ENCODE data around the gene CLEC9A.
"Not testable (repeated sequence)": the region's sequence is repeated elsewhere in the genome, so short reads cannot be mapped to it uniquely, and the experiment has no call there.

The CLEC9A gene

GRCh38 chr12:10030446-10030845, at the start of gene CLEC9A:
Gene CLEC9A, plus strand, starts transcription at chr12:10030682. Its CDS starts 22,006 bp downstream, at chr12:10052688.
- no peak for DNase-seq

- DNase-seq: no peak
Observed at GRCh38 chr12:9991876-9992275, 38.6 kb upstream of the CLEC9A start.

- DNase-seq: no peak
Observed at GRCh38 chr12:9992296-9992695, 38.2 kb upstream of the CLEC9A start.

GRCh38 chr12:9999016-9999415, 31.5 kb upstream of the CLEC9A start, which contains the start of gene CLEC1B:
Gene CLEC1B, minus strand, starts transcription at chr12:9999121. Its CDS starts 21 bp downstream, at chr12:9999100.
- no peak for DNase-seq

GRCh38 chr12:10001171-10001776, 29.2 kb upstream of the CLEC9A start:
- no peak for DNase-seq

- no peak for DNase-seq
Observed at GRCh38 chr12:10012630-10013330, 17.7 kb upstream of the CLEC9A start.

GRCh38 chr12:10015450-10015849, 15.0 kb upstream of the CLEC9A start:
- no peak for DNase-seq

- DNase-seq: no peak
Observed at GRCh38 chr12:10016881-10017280, 13.6 kb upstream of the CLEC9A start.

GRCh38 chr12:10018386-10018785, 12.1 kb upstream of the CLEC9A start:
- no peak for DNase-seq

GRCh38 chr12:10021342-10021741, 9.1 kb upstream of the CLEC9A start:
- DNase-seq: no peak

- no peak for DNase-seq
Observed at GRCh38 chr12:10025236-10025635, 5.2 kb upstream of the CLEC9A start.

GRCh38 chr12:10026666-10027065, 3.8 kb upstream of the CLEC9A start:
- not testable (repeated sequence) for DNase-seq

- no peak for DNase-seq
Observed at GRCh38 chr12:10027311-10027710, 3.2 kb upstream of the CLEC9A start.

GRCh38 chr12:10027721-10028120, 2.8 kb upstream of the CLEC9A start:
- DNase-seq: no peak

- no peak for DNase-seq
Observed at GRCh38 chr12:10031321-10031720, 839 bp downstream of the CLEC9A start.

GRCh38 chr12:10031771-10032175, 1.3 kb downstream of the CLEC9A start:
- no peak for DNase-seq

GRCh38 chr12:10033783-10034545, 3.5 kb downstream of the CLEC9A start:
- DNase-seq: no peak

GRCh38 chr12:10042167-10042566, 11.7 kb downstream of the CLEC9A start:
- DNase-seq: no peak

GRCh38 chr12:10048526-10048925, 18.0 kb downstream of the CLEC9A start:
- no peak for DNase-seq

GRCh38 chr12:10052193-10052913, 21.9 kb downstream of the CLEC9A start:
- no peak for DNase-seq

GRCh38 chr12:10058387-10058786, 27.9 kb downstream of the CLEC9A start:
- DNase-seq: no peak

- no peak for DNase-seq
Observed at GRCh38 chr12:10065241-10065640, 34.8 kb downstream of the CLEC9A start.

GRCh38 chr12:10067264-10067663, 36.8 kb downstream of the CLEC9A start:
- DNase-seq: no peak
